OCI-LY3 (cell line): ENCODE measurements around the gene TUBB.

Experiments used
- H2AFZ ChIP-seq: fragments of 200-600, 300-600 bp; shearing (Covaris generic); 2 replicates; pipeline ENCODE4 v1.6.0; 2014; ENCODE audit warnings: antibody characterized with exemption, low read depth, low read length
- H3K27ac ChIP-seq: fragments of 200-600, 300-600 bp; sonication (generic); 2 replicates; pipeline ENCODE4 v1.5.1; 2014; ENCODE audit warnings: mild to moderate bottlenecking, low read length, moderate library complexity, mixed read lengths
- H3K27me3 ChIP-seq: fragments of 200-600, 300-600 bp; sonication (generic); 2 replicates; pipeline ENCODE4 v1.6.1; 2014; ENCODE audit warnings: low read depth, low read length, mixed read lengths
- H3K36me3 ChIP-seq: fragments of 200-600, 300-600 bp; sonication (generic); replicated peaks from 2 replicates; pipeline ENCODE3; 2014; ENCODE audit warnings: low read depth, low read length, mixed read lengths
- H3K4me1 ChIP-seq: fragments of 300-600, 200-600 bp; sonication (generic); 2 replicates; pipeline ENCODE4 v1.6.1; 2014; ENCODE audit warnings: low read length, mixed read lengths
- H3K4me2 ChIP-seq: fragments of 200-600, 300-600 bp; sonication (generic); 2 replicates; pipeline ENCODE4 v1.6.1; 2014; ENCODE audit warnings: low read length, mixed read lengths
- H3K4me3 ChIP-seq: fragments of 300-600, 200-600 bp; sonication (generic); 2 replicates; pipeline ENCODE4 v1.5.1; 2014; ENCODE audit warnings: antibody characterized with exemption, mild to moderate bottlenecking, low read length, moderate library complexity
- H3K79me2 ChIP-seq: fragments of 300-600, 200-600 bp; shearing (Covaris generic); 2 replicates; pipeline ENCODE4 v1.6.1; 2014; ENCODE audit warnings: mild to moderate bottlenecking, low read length, mixed read lengths
- H3K9ac ChIP-seq: fragments of 300-600, 200-600 bp; shearing (Covaris generic); 2 replicates; pipeline ENCODE4 v1.6.0; 2014; ENCODE audit warnings: mild to moderate bottlenecking, low read length, moderate library complexity
- H3K9me3 ChIP-seq: fragments of 200-600, 300-600 bp; shearing (Covaris generic); 2 replicates; pipeline ENCODE4 v1.6.1; 2014; ENCODE audit warnings: low read length, mixed read lengths; ENCODE audit not compliant: insufficient read depth
- H4K20me1 ChIP-seq: fragments of 200-600, 300-600 bp; sonication (generic); 2 replicates; pipeline ENCODE4 v1.6.1; 2016; ENCODE audit warnings: low read length, mixed read lengths; ENCODE audit not compliant: insufficient read depth
- EZH2phosphoT487 ChIP-seq: fragments of 200-600 bp; shearing (Covaris generic); IDR thresholded peaks from 2 replicates; pipeline ENCODE4 v1.6.1; 2018; ENCODE audit warnings: antibody characterized with exemption, mixed run types, low read depth
- TF ChIP-seq, protein P1 (sequence below): fragments of 200-600, 300-600 bp; sonication (generic); IDR thresholded peaks from 2 replicates; pipeline ENCODE4 v1.5.1; 2014; ENCODE audit warnings: antibody characterized with exemption, low read length, low read depth

The TUBB gene

DNA sequence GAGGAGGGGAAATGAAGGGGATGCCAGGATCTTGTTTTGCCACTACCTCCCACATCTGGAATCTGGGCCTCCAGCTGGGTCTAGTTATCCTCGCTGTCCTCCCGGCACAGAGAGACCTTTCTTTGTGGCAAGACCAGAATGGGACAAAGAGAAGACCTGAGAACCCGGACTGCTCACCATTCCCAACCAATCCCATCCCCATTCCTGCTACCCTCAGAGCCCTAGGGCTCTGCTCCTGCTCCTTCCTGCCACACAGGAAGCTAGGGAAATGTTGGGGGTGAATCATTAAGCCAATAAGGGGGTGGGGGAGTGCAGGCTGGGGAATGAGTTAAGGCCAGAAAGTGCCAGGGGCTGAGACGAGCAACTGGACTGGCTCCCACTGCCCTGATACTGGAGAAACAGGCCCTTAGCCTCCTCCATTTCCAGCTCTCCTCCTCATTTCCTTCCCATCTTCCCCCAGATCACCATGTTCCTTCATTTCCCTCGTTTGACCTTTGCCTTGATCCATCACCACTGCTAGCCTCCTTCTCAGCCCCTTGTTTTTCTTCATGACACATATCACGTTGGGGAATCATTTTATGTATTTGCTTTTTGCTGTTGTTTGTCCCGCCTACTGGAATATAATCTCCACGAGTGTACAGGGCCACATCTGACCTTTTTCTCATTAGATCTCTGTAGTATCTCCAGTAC lies 28.8 kb downstream of the TUBB start:
- H3K79me2 ChIP-seq = no peaks in the 10 kb centered on the region
- H3K4me2 ChIP-seq = no peak overlapping the region
- H3K36me3 ChIP-seq = no peaks in the 10 kb centered on the region
- no peaks in the 10 kb centered on the region for H3K27me3 ChIP-seq
- no peak overlapping the region for H3K27ac ChIP-seq
- H2AFZ ChIP-seq = no peak overlapping the region
- H3K4me1 ChIP-seq = peaks cover 3% of the 10 kb centered on the region; the same call in 1 of the 2 replicates
- H3K4me3 ChIP-seq = no peak overlapping the region
- H3K9me3 ChIP-seq = no peaks in the 10 kb centered on the region
- no peaks in the 10 kb centered on the region for H4K20me1 ChIP-seq
- H3K9ac ChIP-seq = no peak overlapping the region
- TF ChIP-seq, protein P1, sequence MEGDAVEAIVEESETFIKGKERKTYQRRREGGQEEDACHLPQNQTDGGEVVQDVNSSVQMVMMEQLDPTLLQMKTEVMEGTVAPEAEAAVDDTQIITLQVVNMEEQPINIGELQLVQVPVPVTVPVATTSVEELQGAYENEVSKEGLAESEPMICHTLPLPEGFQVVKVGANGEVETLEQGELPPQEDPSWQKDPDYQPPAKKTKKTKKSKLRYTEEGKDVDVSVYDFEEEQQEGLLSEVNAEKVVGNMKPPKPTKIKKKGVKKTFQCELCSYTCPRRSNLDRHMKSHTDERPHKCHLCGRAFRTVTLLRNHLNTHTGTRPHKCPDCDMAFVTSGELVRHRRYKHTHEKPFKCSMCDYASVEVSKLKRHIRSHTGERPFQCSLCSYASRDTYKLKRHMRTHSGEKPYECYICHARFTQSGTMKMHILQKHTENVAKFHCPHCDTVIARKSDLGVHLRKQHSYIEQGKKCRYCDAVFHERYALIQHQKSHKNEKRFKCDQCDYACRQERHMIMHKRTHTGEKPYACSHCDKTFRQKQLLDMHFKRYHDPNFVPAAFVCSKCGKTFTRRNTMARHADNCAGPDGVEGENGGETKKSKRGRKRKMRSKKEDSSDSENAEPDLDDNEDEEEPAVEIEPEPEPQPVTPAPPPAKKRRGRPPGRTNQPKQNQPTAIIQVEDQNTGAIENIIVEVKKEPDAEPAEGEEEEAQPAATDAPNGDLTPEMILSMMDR = no peak
- TF ChIP-seq EZH2phosphoT487 = no peak

DNA sequence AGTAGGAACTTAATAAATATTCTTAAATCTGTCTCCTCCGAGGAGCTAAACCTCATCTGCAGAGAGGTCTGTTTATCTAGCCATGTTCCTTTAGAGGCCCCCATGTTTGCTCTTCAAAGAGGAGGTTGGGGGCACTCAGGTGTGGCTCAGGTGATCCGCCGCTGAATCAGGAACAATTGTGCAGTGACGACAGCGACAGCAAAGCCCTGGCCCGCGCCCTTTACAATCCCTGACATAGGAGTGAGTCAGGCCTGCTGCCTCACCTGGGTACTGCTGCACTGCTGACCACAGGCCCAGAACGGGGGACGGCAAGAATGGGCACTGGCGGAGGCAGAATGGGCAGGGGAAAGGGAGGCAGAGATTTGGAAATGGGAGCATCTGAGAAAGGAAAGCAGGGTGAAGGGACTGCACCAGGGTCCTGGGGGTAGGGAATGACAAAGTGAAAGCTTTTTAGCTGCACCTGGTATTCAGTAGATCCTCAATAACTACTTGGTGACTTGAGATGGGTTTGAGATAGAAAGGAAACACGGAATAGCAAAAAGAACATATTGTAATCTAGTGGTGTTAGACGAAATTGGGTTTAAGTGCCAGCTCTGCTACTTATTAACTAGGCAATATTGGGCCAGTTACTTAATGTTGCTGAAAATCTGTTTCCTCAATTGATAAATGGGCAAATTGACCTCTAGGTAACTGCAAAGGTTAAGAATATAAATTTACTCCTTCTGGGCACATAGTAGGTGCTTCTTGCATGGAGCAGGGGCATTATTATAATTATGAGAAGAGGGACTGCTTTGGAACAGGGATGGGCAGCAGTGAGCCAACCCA lies 29.6 kb downstream of the TUBB start:
- Histone ChIP-seq H3K27me3 (no peaks in the 10 kb centered on the region), H4K20me1 (no peaks in the 10 kb centered on the region), H3K79me2 (no peaks in the 10 kb centered on the region), H3K4me2 (no peak overlapping the region), H3K4me1 (no peaks in the 10 kb centered on the region), H3K36me3 (no peaks in the 10 kb centered on the region), H3K9me3 (no peaks in the 10 kb centered on the region), H3K4me3 (no peak overlapping the region), H3K9ac (no peak overlapping the region), H3K27ac (no peak overlapping the region), H2AFZ (no peak overlapping the region)
- no peak for TF ChIP-seq EZH2phosphoT487
- TF ChIP-seq, protein P1 = no peak

DNA sequence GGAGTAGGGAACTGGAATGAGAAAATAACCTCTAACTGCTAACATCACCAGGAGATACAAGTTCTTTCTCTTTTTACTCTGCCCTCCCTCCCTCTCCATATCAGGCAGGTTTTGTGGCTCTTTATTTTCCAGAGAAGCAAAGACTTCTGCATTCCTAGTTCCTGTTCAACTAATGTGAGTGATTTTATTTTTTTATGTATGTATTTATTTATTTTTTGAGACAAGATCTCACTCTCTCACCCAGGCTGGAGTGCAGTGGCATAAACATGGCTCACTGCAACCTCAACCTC lies 30.2 kb downstream of the TUBB start:
- Histone ChIP-seq H2AFZ (no peak overlapping the region), H3K27me3 (no peaks in the 10 kb centered on the region), H3K27ac (no peak overlapping the region), H3K4me2 (no peak overlapping the region), H3K4me1 (no peaks in the 10 kb centered on the region), H3K9ac (no peak overlapping the region), H3K36me3 (no peaks in the 10 kb centered on the region), H3K9me3 (no peaks in the 10 kb centered on the region), H3K4me3 (no peak overlapping the region), H3K79me2 (no peaks in the 10 kb centered on the region), H4K20me1 (no peaks in the 10 kb centered on the region)
- TF ChIP-seq, protein P1 = no peak
- TF ChIP-seq EZH2phosphoT487 = no peak

DNA sequence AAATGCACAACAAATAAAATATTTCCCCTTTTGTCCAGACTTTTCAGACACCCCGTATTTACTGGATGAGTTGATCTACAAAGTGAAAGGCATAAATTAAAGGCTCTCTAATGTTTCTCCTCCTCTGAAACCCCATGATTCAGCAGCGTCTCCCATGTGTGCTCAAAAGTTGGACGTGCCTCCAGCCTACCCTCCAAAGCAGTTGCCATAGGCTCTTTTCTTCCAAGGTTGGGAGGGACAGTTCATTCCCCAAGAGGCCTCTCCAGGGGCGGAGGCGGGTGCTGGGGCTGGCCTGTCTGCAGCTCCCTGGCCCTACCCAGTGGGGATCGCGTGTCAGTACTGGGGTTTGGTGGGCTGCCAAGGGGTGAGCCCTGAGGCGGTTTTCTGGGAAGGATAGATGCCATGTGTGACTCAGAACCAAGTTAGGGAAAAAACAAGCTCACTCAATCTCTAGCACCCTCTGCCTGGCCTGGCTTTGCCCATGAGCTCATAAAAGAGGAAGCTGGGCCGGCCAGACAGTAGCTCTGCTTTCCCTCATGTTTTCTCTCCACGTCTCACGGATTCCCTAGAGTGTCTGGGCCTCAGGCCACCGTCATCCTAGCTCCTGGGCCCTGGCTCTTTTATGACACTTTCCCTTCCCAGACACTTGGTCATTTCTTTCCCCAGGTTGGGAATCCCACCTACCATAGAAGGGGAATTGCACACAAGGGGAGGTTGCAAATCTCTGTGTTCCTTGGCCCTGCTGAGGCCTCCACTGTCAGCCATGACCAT lies 32.2 kb downstream of the TUBB start:
- H3K9me3 ChIP-seq = no peaks in the 10 kb centered on the region
- no peaks in the 10 kb centered on the region for H3K27me3 ChIP-seq
- no peaks in the 10 kb centered on the region for H3K36me3 ChIP-seq
- no peak overlapping the region for H3K4me2 ChIP-seq
- no peaks in the 10 kb centered on the region for H3K4me1 ChIP-seq
- H2AFZ ChIP-seq = no peak overlapping the region
- TF ChIP-seq, protein P1 = no peak
- TF ChIP-seq EZH2phosphoT487 = no peak
- no peak overlapping the region for H3K4me3 ChIP-seq
- no peaks in the 10 kb centered on the region for H3K79me2 ChIP-seq
- no peak overlapping the region for H3K9ac ChIP-seq
- no peak overlapping the region for H3K27ac ChIP-seq
- H4K20me1 ChIP-seq = no peaks in the 10 kb centered on the region
